H4 (cell line): Measurements from ENCODE around the gene SLIT3. TPM values are rescaled to one million over a fixed set of nuclear protein-coding genes. Genes with fewer than 3 reads are reported as not detected.

ENCODE experiments used
- DNase-seq: peaks from one replicate; pipeline ENCODE4 v3.0.0-alpha.2; 2015; ENCODE audit warnings: low spot score
- total RNA-seq: library from RNA; depleted of rRNA; stranded (reverse); fragments of >200 nt; shearing (Covaris generic); gene quantifications from 2 replicates; pipeline ENCODE4 v1.2.3, GENCODE V29; 2014

Gene SLIT3
- total RNA-seq, 1 experiment from 2014 or later, result 0.58 TPM

DNA sequence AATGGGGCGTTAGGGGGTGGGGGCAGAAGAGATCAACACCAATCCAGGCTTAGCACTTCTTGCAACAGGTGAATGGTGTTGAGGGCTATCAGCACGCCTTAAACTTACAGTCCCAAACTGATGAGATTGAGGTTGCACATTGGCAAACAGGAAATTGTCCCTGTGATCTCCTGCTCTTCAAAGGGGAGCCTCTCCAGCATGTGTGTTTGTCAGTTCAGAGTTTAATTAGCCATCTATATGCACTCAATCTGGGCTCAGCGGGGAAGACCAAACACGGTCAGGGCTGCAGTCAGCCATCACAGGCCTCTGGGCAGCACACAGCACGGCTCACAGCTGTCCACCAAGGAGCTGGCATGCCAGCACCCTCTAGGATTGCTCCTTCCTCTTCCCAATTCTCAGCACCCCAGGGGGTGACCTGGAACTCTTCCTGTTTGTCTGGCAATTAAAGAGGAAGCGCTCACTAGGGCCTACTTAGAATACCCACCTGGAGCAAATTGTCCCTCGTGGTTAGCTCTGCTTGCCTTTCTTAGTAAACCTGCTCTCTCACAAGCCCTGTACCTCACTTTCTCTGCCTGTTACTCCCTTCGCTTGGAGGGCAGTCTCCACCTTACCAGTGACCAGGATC, 217.4 kb downstream of the SLIT3 start:
- DNase-seq, result no peak

- DNase-seq, result no peak
Measured at GRCh38 chr5:169081000-169081724, 219.8 kb downstream of the SLIT3 start.

GRCh38 chr5:169080448-169080911, 220.5 kb downstream of the SLIT3 start:
- no peak for DNase-seq

DNA sequence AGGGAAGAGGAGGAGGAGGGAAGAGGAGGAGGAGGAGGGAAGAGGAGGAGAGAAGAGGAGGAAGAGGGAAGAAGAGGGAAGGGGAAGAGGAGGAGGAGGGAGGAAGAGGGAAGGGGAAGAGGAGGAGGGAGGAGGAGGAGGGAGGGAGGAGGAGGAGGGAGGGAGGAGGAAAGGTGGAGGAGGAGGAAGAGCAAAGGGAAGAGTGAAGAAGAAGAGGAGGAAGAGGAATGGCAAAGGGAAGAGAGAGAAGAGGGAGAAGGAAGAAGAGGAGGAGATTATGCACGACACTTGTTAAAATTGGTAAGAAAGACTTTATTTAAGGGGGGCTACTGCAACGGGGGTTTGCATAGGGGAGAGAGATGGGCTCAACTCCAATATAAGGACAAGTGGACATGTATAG, 221.2 kb downstream of the SLIT3 start:
- DNase-seq, result no peak

DNA sequence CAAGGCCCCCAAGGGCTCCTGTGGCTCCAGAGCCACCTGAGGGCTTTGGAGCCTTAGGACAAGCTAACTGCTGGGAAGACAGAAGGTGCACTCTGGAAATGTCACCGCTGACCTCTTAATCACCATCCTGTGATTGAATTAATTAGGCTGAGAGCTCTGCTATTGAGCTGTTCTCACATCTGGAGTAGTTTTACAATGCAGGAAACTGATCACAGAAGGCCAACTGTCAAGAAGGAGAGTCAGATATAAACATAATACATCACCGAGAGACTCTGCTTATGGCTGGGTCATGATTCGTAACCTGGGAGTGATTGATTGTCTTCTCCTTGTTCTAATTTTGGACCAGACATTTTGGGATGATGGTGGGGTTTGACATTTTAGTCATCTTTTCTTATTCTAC, 226.1 kb downstream of the SLIT3 start:
- DNase-seq, result no peak

- DNase-seq, result no peak
Measured at GRCh38 chr5:169072233-169072632, 228.7 kb downstream of the SLIT3 start.

DNA sequence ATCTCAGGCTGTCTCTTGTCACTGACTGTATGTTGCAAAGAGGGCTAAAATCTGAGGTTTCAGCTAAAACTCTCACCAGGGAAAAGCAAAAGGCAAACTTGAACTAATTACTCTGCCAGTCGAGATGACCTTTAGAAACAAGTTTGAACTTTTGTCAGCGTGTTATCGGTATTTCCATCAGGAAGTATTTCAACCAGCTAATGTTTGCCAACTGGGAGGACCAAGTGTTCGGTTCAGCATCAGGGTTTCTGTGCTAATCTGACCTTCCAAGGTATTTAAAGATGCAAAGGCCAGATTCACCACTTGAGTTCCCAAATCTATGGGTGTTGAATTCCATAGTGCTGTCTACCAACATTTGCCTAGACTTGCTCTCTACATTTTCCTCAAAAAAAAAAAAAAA, 230.5 kb downstream of the SLIT3 start:
- no peak for DNase-seq

- DNase-seq, result no peak
Measured at GRCh38 chr5:169067751-169068173, 233.2 kb downstream of the SLIT3 start.

- DNase-seq, result no peak
Measured at GRCh38 chr5:169065400-169065799, 235.5 kb downstream of the SLIT3 start.

GRCh38 chr5:169064093-169064492, 236.8 kb downstream of the SLIT3 start:
- no peak for DNase-seq

GRCh38 chr5:169063316-169063953, 237.5 kb downstream of the SLIT3 start:
- no peak for DNase-seq

- DNase-seq, result no peak
Measured at GRCh38 chr5:169062690-169063089, 238.2 kb downstream of the SLIT3 start.

DNA sequence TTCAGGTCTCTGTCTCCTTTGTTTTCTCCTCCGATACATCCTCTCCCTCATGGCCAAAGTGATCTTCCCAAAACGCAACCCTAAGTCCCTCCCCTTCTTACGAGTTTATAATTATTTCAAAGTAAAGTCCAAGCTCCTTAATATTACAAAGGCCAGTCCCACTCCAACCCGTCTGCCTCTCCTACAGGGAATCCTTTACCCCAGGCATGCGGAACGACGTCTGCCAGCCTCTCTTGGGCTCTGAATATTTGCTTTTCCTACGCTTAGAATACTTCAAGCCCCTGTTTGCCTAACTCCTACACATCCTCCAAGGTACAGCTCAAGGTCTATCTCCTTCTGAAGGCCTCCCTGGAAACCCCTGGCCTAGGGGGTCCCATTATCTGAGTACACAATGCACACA, 246.4 kb downstream of the SLIT3 start:
- no peak for DNase-seq

DNA sequence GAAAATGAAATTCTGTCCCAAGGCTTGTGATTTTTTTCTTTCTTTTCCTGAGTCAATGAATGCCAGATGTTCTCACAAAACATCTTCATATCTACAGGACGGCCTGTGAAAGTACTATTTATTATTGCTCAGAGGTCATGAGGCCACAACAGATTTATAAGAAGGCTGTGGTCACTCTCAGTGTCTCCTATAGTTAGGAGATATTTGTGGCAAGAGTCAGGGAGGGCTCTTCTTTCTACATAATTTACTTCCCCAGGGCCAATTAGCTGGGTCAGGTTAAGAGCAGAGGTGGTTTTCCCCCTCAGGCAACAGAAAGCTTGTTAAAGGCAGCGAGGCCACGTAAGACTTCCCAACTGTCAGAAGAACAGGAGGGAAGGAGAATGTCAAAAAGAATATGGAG, 248.7 kb downstream of the SLIT3 start:
- no peak for DNase-seq

DNA sequence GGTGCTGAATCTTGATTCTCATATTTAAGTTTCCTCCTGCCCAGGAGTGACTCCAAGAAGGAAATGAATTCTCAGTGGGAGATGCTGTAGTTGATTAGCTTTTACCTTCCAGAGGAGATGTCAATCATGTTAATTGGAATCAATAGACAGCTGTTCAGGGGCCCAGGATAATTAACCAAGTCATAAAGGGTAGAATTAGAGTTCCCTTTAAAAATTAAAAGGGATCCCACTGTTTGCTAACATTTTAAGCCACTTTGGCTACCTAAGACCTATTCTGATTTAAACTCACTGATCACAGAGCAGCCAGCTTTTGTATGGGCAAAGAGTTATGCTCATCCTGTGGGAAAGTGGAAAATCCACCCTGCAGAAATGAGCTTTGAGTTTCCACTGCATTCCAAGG, 249.6 kb downstream of the SLIT3 start:
- DNase-seq, result no peak

GRCh38 chr5:169050636-169051035, 250.3 kb downstream of the SLIT3 start:
- DNase-seq, result no peak

DNA sequence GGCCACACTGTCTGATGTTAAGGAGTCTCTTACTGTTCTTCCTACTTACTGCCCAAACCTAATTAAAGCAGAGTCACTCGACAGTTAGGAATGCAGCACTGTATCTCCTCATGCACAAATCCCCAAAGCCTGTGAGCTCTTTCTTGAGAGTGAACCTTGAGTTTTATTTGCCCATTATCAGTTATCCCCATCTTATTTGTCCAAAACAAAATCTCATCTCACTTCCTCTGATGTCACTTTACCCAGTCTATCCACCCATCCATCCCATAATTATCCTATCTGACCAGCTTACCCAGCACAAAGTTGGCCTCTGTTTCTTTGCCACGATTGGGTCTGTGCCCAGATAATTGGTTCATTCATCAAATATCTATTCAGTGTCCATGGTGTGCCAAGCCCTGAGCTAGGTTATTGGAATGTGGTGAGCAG, 250.8 kb downstream of the SLIT3 start:
- no peak for DNase-seq

- DNase-seq, result no peak
Measured at GRCh38 chr5:169049712-169050111, 251.2 kb downstream of the SLIT3 start.

- DNase-seq, result no peak
Measured at GRCh38 chr5:169048181-169049125, 252.5 kb downstream of the SLIT3 start.

DNA sequence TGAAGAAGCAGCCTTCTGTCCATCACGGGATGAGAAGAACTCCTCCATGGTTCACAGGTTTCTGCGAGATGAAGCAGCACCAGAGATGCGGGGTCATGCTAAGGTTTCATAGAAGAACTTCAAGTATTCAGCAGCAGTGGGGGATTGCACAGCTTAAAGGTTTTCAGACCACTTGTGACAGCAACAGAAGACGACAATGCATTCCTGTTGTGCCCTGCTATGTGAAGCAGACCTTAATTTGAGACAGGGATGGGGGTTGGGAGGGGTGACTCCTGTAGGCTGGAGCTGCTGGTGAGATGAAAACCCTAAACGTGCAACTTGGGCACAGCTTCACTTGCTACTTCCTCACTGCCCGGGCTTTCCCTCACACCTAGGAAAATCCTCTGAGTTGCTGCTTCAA, 256.0 kb downstream of the SLIT3 start:
- DNase-seq, result no peak

DNA sequence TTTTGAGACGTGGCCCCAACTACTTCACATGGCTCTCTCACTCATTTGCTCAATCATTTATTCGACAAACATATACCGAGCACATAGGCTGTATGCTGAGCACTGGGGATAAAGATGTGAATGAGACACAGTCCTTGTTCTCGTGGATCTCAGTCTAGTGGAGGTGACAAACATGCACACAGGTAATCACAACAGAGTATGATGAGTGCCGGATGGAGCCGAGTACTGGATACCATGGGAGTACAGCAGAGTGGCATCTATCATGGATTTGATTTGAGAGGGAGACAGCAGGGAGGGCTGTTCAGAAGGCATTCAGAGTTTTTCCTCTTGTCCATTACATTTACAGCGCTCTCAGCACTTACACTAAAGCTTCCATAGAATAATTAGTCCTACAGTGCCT, 259.8 kb downstream of the SLIT3 start:
- DNase-seq, result no peak

DNA sequence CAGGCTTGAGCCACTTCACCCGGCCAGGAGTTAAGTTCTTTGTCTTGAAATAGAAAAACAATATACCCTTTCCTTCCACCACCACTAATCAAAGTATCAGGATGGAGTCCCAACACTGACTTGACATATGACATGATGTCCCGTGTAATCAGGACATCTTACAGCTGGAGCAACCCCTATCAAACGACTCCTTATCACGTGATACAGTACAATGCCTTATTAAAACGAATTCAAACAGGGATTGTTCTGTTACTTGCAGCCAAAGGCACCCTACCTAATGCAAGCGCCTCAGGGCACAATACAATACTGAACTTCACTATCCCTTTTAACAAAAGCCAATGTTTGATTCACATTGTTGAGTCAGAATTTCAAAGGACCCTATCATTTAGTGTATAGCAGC, 261.3 kb downstream of the SLIT3 start:
- DNase-seq, result no peak
